Effector memory CD4-positive, alpha-beta T cell (primary cell): ENCODE data around the gene OLA1.

ENCODE experiments used
- DNase-seq, 3 donors: peaks; one replicate each; pipeline ENCODE4 v3.0.0-alpha.2; 2020
- H3K27ac ChIP-seq: 2 replicates; pipeline ENCODE4 v1.7.0; 2013; ENCODE audit warnings: mild to moderate bottlenecking, low read length, moderate library complexity; ENCODE audit not compliant: insufficient read depth, poor library complexity, severe bottlenecking
- H3K27me3 ChIP-seq: replicated peaks from 2 replicates; pipeline ENCODE4 v1.7.0; 2013; ENCODE audit warnings: mild to moderate bottlenecking, low read length; ENCODE audit not compliant: insufficient read depth, control insufficient read depth, poor library complexity, severe bottlenecking
- H3K36me3 ChIP-seq: 2 replicates; pipeline ENCODE4 v1.7.0; 2013; ENCODE audit warnings: mild to moderate bottlenecking, low read length, moderate library complexity; ENCODE audit not compliant: control insufficient read depth, insufficient read depth
- H3K4me1 ChIP-seq: 2 replicates; pipeline ENCODE4 v1.7.0; 2013; ENCODE audit warnings: low read length, mild to moderate bottlenecking; ENCODE audit not compliant: control insufficient read depth, insufficient read depth, poor library complexity, severe bottlenecking
- H3K4me3 ChIP-seq: 2 replicates; pipeline ENCODE4 v1.7.0; 2013; ENCODE audit warnings: low read length, low read depth, mild to moderate bottlenecking; ENCODE audit not compliant: insufficient read depth, poor library complexity, severe bottlenecking
- H3K9me3 ChIP-seq: 2 replicates; pipeline ENCODE4 v1.7.0; 2013; ENCODE audit warnings: mild to moderate bottlenecking, low read length, moderate library complexity; ENCODE audit not compliant: control insufficient read depth

The OLA1 gene

DNA sequence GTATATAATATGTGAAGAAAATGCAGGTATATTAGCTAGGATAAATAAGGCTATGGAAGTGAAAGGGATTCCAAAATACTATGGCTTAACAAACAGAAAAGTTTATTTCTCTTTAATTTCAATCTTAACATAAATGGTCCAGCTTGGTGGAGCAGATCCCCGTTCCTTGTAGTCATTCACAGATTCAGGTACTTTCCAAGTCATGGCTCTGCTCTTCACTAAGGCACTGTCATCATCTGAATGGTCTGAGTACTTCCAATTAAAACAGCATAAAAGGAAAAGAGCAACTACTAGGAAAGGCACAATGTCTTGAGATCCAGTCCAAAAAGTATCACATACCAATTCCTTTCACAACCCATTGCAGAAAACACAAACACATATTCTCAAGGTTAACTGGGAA is 63.4 kb downstream of the OLA1 start:
- Histone ChIP-seq H3K27ac (no peak overlapping the region), H3K4me3 (no peak overlapping the region), H3K9me3 (no peaks in the 10 kb centered on the region), H3K4me1 (no peaks in the 10 kb centered on the region), H3K36me3 (no peaks in the 10 kb centered on the region), H3K27me3 (no peaks in the 10 kb centered on the region)
- no peak for DNase-seq

DNA sequence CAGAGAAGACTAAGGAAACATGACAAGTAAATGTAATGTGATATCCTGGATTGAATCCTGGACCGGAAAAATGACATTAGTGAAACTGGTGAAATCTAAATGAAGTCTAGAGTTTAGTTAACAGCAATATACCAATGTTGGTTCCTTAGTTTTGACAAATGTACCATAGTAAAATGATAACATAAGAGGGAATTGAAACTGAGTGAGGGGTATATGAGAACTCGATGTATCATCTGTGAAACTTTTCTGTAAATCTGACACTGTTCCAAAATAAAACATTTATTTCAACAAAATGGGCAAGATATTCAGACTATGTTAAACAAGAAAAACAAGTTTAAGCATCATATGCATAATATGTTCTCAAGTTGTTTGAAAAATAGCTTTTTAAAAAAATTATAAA is 63.8 kb downstream of the OLA1 start:
- Histone ChIP-seq H3K27me3 (no peaks in the 10 kb centered on the region), H3K4me3 (no peak overlapping the region), H3K4me1 (no peaks in the 10 kb centered on the region), H3K36me3 (no peaks in the 10 kb centered on the region), H3K27ac (no peak overlapping the region), H3K9me3 (no peaks in the 10 kb centered on the region)
- DNase-seq, result no peak

DNA sequence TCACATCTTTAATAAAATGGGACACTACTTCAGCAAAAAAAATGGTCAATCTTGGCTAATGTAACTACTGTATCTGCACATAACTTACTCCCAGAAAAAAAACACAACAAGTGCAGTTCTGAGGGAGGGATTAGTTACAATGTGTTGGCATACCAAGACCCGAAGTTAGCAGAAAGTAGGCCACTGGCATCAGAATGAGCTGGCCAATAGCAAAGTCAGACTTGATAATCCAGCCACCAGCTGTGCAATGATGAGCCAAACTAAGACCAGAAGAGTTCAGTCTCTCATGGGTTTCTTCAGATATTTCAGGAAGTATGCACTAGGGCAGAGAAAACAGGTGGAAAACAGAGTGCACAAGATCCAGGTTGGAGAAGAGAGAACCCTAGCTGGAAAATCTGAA is 65.3 kb downstream of the OLA1 start:
- Histone ChIP-seq H3K36me3 (no peaks in the 10 kb centered on the region), H3K9me3 (no peaks in the 10 kb centered on the region), H3K4me1 (no peaks in the 10 kb centered on the region), H3K27me3 (no peaks in the 10 kb centered on the region), H3K4me3 (no peak overlapping the region), H3K27ac (no peak overlapping the region)
- DNase-seq, result no peak

DNA sequence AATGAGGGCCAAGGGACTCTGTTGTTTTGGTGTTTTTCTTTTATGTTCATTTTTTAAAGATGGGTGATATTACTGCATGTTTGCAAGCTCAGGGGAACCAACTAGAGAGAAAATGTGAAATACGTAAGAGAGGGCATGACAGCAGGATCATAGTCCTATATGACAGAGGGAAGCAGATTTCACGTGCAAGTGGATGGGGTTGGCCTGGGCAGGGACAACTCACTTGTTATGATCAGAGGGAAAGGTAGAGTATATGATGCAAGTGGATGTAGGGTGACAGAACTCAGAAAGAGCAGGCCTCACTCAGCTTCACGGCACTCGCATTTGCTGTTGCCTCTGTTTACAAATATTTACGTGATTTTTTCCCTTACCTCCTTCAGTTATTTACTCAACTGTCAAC is 67.0 kb downstream of the OLA1 start:
- no peak for DNase-seq
- H3K9me3 ChIP-seq, result no peaks in the 10 kb centered on the region
- H3K4me3 ChIP-seq, result no peak overlapping the region
- H3K4me1 ChIP-seq, result no peaks in the 10 kb centered on the region
- no peaks in the 10 kb centered on the region for H3K27me3 ChIP-seq
- no peaks in the 10 kb centered on the region for H3K36me3 ChIP-seq
- no peak overlapping the region for H3K27ac ChIP-seq

DNA sequence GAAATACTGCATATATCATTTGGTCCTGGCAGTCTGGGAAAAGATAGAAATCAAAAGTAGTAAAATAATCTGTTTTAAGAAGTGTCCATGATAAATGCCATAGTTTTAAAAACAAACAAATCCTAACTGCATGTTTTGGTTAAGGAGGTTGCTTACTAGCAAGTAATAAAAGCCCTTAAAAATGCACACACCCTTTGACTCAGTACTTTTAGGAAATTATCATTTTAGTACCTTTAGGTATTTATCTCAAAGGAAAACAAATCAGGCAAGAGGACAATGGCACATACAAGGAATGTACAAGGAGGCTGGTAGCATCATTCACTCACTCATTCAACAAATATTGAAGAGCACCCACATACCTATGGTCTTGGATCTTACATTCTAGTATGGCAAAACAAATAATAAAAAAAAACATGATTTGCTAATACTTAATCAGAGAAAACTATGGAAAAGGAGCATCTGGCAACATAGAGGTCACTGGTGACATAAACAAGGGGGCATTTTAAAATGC is 67.6 kb downstream of the OLA1 start:
- Histone ChIP-seq H3K4me1 (no peaks in the 10 kb centered on the region), H3K27me3 (no peaks in the 10 kb centered on the region), H3K36me3 (no peaks in the 10 kb centered on the region), H3K9me3 (no peaks in the 10 kb centered on the region), H3K4me3 (no peak overlapping the region), H3K27ac (no peak overlapping the region)
- DNase-seq, result no peak

DNA sequence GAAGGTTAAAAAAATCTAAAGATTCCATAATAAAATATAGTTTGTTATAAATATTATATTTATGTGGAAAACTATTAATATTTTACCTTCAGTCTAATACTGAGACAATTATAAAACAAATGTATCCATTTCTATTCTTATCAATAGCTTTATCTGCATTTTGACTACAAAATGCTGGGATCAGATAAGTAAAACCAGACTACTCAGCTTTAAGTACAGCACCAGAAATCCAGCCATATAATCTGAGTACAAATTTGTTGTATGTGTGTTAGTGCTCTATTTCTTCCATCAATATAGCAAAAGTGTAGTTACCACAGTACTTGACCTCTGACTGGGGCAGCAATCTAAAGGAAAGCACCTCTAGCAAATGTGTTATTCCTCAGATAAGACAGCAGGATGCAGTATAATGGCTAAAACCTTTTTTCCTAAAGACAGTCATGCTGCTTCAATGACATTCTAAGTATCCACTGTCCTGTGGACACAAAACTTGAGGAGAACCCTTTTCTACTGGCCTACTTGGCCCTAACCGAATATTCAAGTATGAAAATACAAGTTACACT is 68.1 kb downstream of the OLA1 start:
- H3K27ac ChIP-seq, result no peak overlapping the region
- DNase-seq, result no peak
- no peaks in the 10 kb centered on the region for H3K27me3 ChIP-seq
- H3K4me1 ChIP-seq, result no peaks in the 10 kb centered on the region
- no peaks in the 10 kb centered on the region for H3K36me3 ChIP-seq
- H3K4me3 ChIP-seq, result no peak overlapping the region
- no peaks in the 10 kb centered on the region for H3K9me3 ChIP-seq

DNA sequence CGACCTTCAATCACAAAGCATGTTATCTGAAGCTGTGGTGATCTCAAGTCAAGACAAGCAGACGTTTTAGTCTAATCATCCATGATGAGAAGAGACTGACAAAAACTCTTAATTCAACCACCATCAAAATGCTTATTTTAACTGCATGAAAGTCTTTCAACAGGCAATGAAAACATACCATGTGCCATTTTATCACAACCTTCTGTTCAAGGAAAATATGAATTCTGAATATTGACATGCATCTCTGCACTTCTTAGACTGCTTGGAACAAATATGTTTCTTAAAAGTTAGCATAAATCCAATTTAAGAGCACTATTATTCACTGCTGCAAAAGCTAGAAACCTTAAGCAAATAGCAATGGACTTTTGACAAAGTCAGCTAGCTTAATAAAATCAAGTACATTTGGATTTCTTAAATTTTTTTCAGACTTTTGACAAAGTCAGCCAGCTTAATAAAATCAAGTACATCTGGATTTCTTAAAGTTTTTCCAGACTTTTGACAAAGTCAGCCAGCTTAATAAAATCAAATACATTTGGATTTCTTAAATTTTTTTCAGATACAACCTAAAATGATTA is 70.9 kb downstream of the OLA1 start:
- H3K9me3 ChIP-seq, result peaks cover 6% of the 10 kb centered on the region
- H3K27me3 ChIP-seq, result no peaks in the 10 kb centered on the region
- no peak for DNase-seq
- H3K27ac ChIP-seq, result no peak overlapping the region
- H3K36me3 ChIP-seq, result no peaks in the 10 kb centered on the region
- H3K4me3 ChIP-seq, result no peak overlapping the region
- no peaks in the 10 kb centered on the region for H3K4me1 ChIP-seq

DNA sequence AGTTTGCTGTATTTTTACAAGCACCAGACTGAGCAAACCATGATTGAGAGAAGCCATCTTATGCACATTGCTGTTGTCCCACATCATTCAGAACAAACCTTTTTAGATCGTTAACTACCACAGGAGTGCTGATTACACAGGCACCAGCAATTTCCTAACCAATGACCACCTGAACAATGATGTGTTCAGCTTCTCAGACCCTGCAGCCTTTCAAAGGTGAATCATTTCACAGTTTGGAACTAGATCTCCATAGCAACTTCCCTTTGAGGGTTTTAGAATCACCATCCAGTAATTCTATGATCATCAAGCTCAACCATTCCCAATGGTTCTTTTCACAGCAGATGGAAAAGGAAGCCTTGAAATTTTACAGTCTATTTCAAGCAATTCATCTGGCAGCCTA is 71.4 kb downstream of the OLA1 start:
- no peak overlapping the region for H3K27ac ChIP-seq
- peaks cover 6% of the 10 kb centered on the region for H3K9me3 ChIP-seq
- H3K4me3 ChIP-seq, result no peak overlapping the region
- H3K4me1 ChIP-seq, result no peaks in the 10 kb centered on the region
- H3K36me3 ChIP-seq, result no peaks in the 10 kb centered on the region
- no peak for DNase-seq
- H3K27me3 ChIP-seq, result no peaks in the 10 kb centered on the region

DNA sequence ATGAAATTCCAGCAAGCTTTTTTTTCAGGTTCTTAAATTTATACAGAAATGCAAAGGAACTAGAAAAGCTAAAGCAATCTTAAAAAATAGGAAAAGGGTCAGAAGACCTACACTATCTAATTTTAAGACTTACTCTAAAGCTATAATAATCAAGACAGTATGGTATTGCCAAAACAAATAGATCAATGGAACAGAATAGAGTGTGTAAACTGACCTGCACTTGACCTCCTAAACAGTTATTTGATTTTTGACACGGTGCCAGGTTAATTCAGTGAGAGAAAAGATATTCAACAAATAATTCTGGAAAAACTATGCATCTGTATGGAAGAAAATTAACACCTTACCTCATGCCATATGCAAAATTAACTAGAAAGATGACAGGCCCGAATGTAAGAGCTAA is 73.6 kb downstream of the OLA1 start:
- no peaks in the 10 kb centered on the region for H3K4me1 ChIP-seq
- H3K36me3 ChIP-seq, result no peaks in the 10 kb centered on the region
- no peak overlapping the region for H3K4me3 ChIP-seq
- H3K27ac ChIP-seq, result no peak overlapping the region
- H3K9me3 ChIP-seq, result peaks cover 22% of the 10 kb centered on the region
- H3K27me3 ChIP-seq, result no peaks in the 10 kb centered on the region
- no peak for DNase-seq

DNA sequence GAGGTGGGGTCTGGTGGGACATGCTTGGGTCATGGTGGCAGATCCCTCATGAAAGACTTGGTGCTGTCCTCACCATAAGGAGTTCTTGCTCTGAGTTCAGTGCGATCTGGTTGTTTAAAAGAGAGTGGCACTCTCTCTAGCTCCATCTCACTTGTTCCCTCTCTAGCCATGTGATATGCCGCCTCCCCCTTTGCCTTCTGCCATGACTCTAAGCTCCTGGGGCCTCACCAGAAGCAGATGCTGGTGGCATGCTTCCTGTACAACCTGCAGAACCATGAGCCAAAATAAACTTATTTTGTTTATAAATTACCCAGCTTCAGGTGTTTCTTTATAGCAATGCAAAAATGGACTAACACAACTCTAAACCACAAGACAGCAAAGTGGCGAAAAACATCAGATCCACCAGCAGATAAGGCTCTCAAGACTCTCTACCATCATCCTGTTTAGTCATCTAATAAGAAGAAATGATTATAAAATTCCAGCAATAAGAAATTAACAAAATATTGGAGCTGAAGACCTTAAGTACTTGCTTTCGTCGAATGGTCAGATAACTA is 75.5 kb downstream of the OLA1 start:
- no peak overlapping the region for H3K27ac ChIP-seq
- no peak for DNase-seq

More for the DNA sequence above, 75.5 kb downstream of the OLA1 start:
- Histone ChIP-seq H3K4me3 (no peak overlapping the region), H3K9me3 (peaks cover 31% of the 10 kb centered on the region), H3K4me1 (no peaks in the 10 kb centered on the region), H3K36me3 (no peaks in the 10 kb centered on the region), H3K27me3 (no peaks in the 10 kb centered on the region)
